ENCODE results near the gene CA6. TPM values are rescaled to one million over a fixed set of nuclear protein-coding genes. Genes with fewer than 3 reads are reported as not detected.

The CA6 gene
- total RNA-seq, 2 donors from 2014 or later, result not detected

DNA sequence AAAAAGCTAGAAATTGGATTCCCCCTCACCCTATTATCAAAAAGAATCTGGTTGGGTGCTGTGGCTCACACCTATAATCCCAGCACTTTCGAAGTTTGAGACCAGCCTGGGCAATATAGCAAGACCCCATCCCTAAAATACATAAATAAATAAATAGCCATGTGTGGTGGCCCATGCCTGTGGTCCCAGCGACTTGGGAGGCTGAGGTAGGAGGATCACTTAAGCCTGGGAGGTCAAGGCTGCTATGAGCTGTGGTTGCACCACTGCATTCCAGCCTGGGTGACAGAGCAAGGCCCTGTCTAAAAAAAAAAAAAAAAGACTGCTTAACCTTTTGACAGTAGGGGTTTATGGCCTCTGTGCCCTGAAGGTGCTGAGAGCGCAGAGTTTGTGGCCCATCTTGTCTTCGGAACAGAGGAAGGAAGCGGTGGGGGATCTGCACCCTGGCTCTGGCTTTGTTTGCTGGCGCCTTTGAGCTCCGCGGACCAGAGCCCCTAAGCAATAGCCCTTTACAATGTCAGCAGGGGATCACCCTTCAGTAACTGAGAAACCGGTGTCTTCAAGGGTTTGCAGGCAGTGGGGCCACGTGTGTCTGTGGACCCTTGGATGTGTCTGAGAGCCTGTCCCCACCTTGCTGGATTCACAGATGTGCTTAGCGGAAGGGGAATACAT is 58.5 kb downstream of the CA6 start:
- Histone ChIP-seq H3K27ac (no peak overlapping the region), H3K4me3 (no peak overlapping the region), H3K9me3 (no peaks in the 10 kb centered on the region), H3K36me3 (replicated peaks in 1 of 2; ENCODE audit: insufficient read depth in 1 of 2, low read depth in 2 of 2) (no peaks in the 10 kb centered on the region), H3K4me1 (no peaks in the 10 kb centered on the region), H3K27me3 (no peaks in the 10 kb centered on the region)
- TF ChIP-seq, protein P1, sequence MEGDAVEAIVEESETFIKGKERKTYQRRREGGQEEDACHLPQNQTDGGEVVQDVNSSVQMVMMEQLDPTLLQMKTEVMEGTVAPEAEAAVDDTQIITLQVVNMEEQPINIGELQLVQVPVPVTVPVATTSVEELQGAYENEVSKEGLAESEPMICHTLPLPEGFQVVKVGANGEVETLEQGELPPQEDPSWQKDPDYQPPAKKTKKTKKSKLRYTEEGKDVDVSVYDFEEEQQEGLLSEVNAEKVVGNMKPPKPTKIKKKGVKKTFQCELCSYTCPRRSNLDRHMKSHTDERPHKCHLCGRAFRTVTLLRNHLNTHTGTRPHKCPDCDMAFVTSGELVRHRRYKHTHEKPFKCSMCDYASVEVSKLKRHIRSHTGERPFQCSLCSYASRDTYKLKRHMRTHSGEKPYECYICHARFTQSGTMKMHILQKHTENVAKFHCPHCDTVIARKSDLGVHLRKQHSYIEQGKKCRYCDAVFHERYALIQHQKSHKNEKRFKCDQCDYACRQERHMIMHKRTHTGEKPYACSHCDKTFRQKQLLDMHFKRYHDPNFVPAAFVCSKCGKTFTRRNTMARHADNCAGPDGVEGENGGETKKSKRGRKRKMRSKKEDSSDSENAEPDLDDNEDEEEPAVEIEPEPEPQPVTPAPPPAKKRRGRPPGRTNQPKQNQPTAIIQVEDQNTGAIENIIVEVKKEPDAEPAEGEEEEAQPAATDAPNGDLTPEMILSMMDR (IDR thresholded peaks at IDR 0.05), result no peak
- no peak for TF ChIP-seq POLR2A (IDR thresholded peaks at IDR 0.05)
- no peak for DNase-seq
- ATAC-seq, result no peak
- WGBS, 2 donors, result 68 to 89% methylated on average over 10 to 11 of the region's 11 CpGs
- intact Hi-C loops (cut with DNase I), result no loop called here

DNA sequence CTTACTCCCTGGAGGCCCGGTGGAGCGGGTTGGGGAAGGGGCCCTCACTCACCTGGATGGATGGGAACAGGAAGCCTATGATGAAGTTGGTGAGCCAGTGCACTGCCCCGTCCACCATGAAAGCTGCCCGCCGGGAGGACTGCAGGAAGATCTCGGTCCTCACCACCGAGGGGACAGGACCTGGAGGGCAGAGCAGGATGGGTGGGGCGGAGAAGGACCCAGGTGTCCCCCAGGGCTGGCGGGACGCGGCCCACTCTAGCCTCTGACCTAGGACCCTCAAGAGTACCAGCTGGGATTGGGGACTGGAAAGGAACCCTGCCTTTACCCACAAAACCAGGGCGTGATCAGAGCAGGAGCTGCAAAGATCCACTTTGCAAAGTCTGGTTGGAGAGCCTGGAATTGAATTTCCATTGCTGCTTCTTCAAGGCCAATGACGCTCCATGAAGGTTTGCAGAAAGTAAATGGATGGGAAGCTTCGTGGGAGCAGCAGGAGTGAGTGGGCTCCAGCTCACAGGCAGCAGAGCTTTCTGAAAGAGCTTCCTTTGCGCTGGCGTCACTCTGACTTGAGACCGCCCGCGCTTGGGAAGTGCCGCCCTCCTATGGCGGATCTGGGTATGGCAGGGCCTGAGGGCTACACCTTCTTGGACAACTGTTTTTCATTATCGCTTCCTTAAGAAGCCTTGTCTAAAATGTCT is 59.2 kb downstream of the CA6 start:
- Histone ChIP-seq H3K4me1 (no peaks in the 10 kb centered on the region), H3K9me3 (no peaks in the 10 kb centered on the region), H3K4me3 (no peak overlapping the region), H3K36me3 (replicated peaks in 1 of 2; ENCODE audit: insufficient read depth in 1 of 2, low read depth in 2 of 2) (no peaks in the 10 kb centered on the region), H3K27ac (no peak overlapping the region), H3K27me3 (no peaks in the 10 kb centered on the region)
- peak; percentile 71 to 81 (median 80) for DNase-seq
- no peak for TF ChIP-seq POLR2A (IDR thresholded peaks at IDR 0.05)
- TF ChIP-seq, protein P1 (IDR thresholded peaks at IDR 0.05), result peak; percentile 77 to 94 (median 82)
- ATAC-seq, result peak; percentile 86
- intact Hi-C loops (cut with DNase I), result no loop called here
- WGBS, 2 donors, result 51% methylated on average over 21 to 22 of the region's 22 CpGs

GRCh38 chr1:9005395-9005708 is 59.7 kb downstream of the CA6 start:
- WGBS, 2 donors, result 50 to 69% methylated on average over 8 of the region's 8 CpGs
- no peak for DNase-seq

DNA sequence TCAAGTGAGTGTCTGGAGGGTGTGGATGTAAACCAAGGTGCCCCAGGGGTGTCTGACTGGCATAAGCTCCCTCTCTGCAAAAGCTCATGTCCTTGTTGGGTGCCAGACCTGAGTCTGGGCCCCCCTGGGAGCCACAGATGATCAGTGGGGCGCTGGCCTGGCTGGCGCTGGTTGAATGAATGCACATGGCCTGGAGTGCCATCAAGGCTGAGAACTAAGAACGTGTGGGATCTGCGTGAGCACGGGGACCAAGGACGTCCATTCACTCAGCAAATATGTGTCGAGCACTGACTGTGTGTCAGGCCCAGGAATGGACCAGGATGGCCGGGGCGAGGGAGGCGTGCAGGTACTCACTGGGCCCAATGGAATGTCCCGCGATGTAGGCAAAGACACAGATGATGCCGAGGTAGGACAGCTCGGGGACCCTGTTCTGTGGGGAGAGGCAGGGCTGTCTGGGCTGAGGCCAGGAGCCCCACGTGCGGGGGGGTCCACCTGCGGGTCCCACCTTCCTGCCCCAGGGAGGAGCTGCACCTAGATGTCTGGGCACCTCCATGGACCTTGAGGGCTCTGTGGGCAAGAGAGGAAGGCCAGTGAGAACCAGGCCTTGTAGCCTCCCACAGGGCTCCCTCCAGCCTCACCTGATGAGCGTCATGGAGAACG is 61.4 kb downstream of the CA6 start:
- DNase-seq (no peak), ATAC-seq (no peak)
- no peak for TF ChIP-seq POLR2A (IDR thresholded peaks at IDR 0.05)
- TF ChIP-seq, protein P1 (IDR thresholded peaks at IDR 0.05), result no peak
- Histone ChIP-seq H3K27me3 (no peaks in the 10 kb centered on the region), H3K4me3 (no peak overlapping the region), H3K36me3 (replicated peaks in 1 of 2; ENCODE audit: insufficient read depth in 1 of 2, low read depth in 2 of 2) (no peaks in the 10 kb centered on the region), H3K9me3 (no peaks in the 10 kb centered on the region), H3K4me1 (no peaks in the 10 kb centered on the region), H3K27ac (no peak overlapping the region)
- WGBS, 2 donors, result 86 to 87% methylated on average over 13 to 19 of the region's 19 CpGs
- intact Hi-C loops (cut with DNase I), result no loop called here

More at GRCh38 chr1:9005395-9005708, 59.7 kb downstream of the CA6 start:
- H3K27ac ChIP-seq, result no peak overlapping the region
- no peak overlapping the region for H3K4me3 ChIP-seq
- no peaks in the 10 kb centered on the region for H3K9me3 ChIP-seq
- H3K36me3 ChIP-seq (replicated peaks in 1 of 2; ENCODE audit: insufficient read depth in 1 of 2, low read depth in 2 of 2), result no peaks in the 10 kb centered on the region
- H3K4me1 ChIP-seq, result no peaks in the 10 kb centered on the region
- TF ChIP-seq, protein P1 (IDR thresholded peaks at IDR 0.05), result no peak
- TF ChIP-seq POLR2A (IDR thresholded peaks at IDR 0.05), result no peak
- no peaks in the 10 kb centered on the region for H3K27me3 ChIP-seq
- intact Hi-C loops (cut with DNase I), result no loop called here
- ATAC-seq, result peak; percentile 8
